K562 (cell line): Measurements from ENCODE around the gene ZNF672. TPM values are rescaled to one million over a fixed set of nuclear protein-coding genes. Genes with fewer than 3 reads are reported as not detected.

Source experiments
- CAMTA2 ChIP-seq: fragments of 250-450 bp; sonication (Bioruptor Pico); conservative IDR thresholded peaks from 2 replicates; pipeline ENCODE4 v1.5.1; 2022
- ELF4 ChIP-seq: fragments of 450-650 bp; formaldehyde crosslinking; IDR thresholded peaks from 2 replicates; pipeline ENCODE4 v1.4.0; 2022; ENCODE audit warnings: missing genetic modification characterization
- GATA2 ChIP-seq: sonication (generic); formaldehyde crosslinking; IDR thresholded peaks from 2 replicates; pipeline ENCODE4 v1.4.0; 2020; ENCODE audit warnings: mild to moderate bottlenecking, missing genetic modification reagents
- MCM5 ChIP-seq: fragments of 450-650 bp; IDR thresholded peaks from 2 replicates; pipeline ENCODE4 v1.6.1; 2016; ENCODE audit warnings: low read depth
- MTA1 ChIP-seq: fragments of 450-650 bp; IDR thresholded peaks from 2 replicates; pipeline ENCODE4 v1.6.1; 2017; ENCODE audit warnings: borderline replicate concordance
- MXI1 ChIP-seq: IDR thresholded peaks from 2 replicates; pipeline ENCODE4 v1.6.1; 2011; ENCODE audit warnings: low read depth, mild to moderate bottlenecking, improper control_type of control experiment, low read length
- PHF20 ChIP-seq: fragments of 450-650 bp; IDR thresholded peaks from 2 replicates; pipeline ENCODE4 v1.6.1; 2018; ENCODE audit not compliant: partially characterized antibody
- PTBP1 ChIP-seq: fragments of 200-400 bp; formaldehyde crosslinking; IDR thresholded peaks from 2 replicates; pipeline ENCODE4 v1.6.1; 2017; ENCODE audit warnings: low read depth, low read length
- RBM25 ChIP-seq: fragments of 200-400 bp; formaldehyde crosslinking; IDR thresholded peaks from 2 replicates; pipeline ENCODE4 v1.6.1; 2018; ENCODE audit warnings: low read length, low read depth, moderate library complexity; ENCODE audit not compliant: severe bottlenecking
- SIN3A ChIP-seq, 2 experiments: fragments of 150-350 bp in 1 of 2; IDR thresholded peaks; 2 replicates each; pipeline ENCODE4 v1.6.1; 2011 to 2016; ENCODE audit warnings: borderline replicate concordance in 2 of 2, low read depth in 2 of 2, low read length in 2 of 2, mild to moderate bottlenecking in 2 of 2, moderate library complexity in 2 of 2; ENCODE audit not compliant: control insufficient read depth in 1 of 2
- SREBF1 ChIP-seq: fragments of 150-350 bp; IDR thresholded peaks from 2 replicates; pipeline ENCODE4 v1.6.1; 2014; ENCODE audit warnings: antibody characterized with exemption, low read depth, low read length, borderline replicate concordance
- TEAD4 ChIP-seq, 2 experiments: sonication (generic) in 1 of 2; formaldehyde crosslinking in 1 of 2; IDR thresholded peaks; 2 replicates each; pipeline versions ENCODE4 v1.6.1 to v1.8.0; 2012 to 2022; ENCODE audit warnings: borderline replicate concordance in 1 of 2, inconsistent platforms in 1 of 2, low read length in 1 of 2, mild to moderate bottlenecking in 1 of 2, missing genetic modification reagents in 1 of 2
- ZNF146 ChIP-seq: IDR thresholded peaks from one replicate; pipeline ENCODE4 v1.6.1; 2018; ENCODE audit warnings: missing compliant biosample characterization; ENCODE audit not compliant: unreplicated experiment
- polyA plus RNA-seq, 8 experiments: library from polyadenylated mRNA; depleted of rRNA in 4 of 8; stranded (reverse) in 5 of 8; unstranded in 3 of 8; fragments of >200 nt; fragmentation: Nextera tagmentation in 2 of 8; fragmentation: Illumina TruSeq in 1 of 8; extraction: Ambion mirVana in 2 of 8; extraction: Trizol in 1 of 8; gene quantifications; 2 replicates each; pipeline versions ENCODE4 v1.2.1 to v1.2.3, GENCODE V29; 2011 to 2014; ENCODE audit warnings: inconsistent platforms in 1 of 8, missing spikeins in 1 of 8
- total RNA-seq, 7 experiments: library from RNA; depleted of rRNA in 6 of 7; stranded (reverse); fragments of >200 nt in 6 of 7; fragmentation: Illumina TruSeq in 2 of 7; extraction: Trizol in 2 of 7; gene quantifications; 2 replicates each; pipeline versions ENCODE4 v1.2.1 to v1.2.3, GENCODE V29; 2011 to 2021; ENCODE audit warnings: low replicate concordance in 1 of 7
- TF ChIP-seq, protein P1 (sequence below), 2 experiments: fragments of 450-650 bp; IDR thresholded peaks; 2 replicates each; pipeline ENCODE4 v1.6.1; 2016; ENCODE audit warnings: mild to moderate bottlenecking in 2 of 2, borderline replicate concordance in 1 of 2, low read depth in 1 of 2, moderate library complexity in 1 of 2
- TF ChIP-seq, protein P2 (sequence below): sonication (generic); formaldehyde crosslinking; IDR thresholded peaks from 2 replicates; pipeline ENCODE4 v1.8.0; 2022; ENCODE audit warnings: missing genetic modification reagents, mild to moderate bottlenecking, borderline replicate concordance

ZNF672 gene
- total and polyA plus RNA-seq, 9 of the 15 experiments (the other 6 are each of a cell fraction or from before 2014, with no cell fraction given) = 1.9 to 57.9 (median 24.1) TPM

DNA sequence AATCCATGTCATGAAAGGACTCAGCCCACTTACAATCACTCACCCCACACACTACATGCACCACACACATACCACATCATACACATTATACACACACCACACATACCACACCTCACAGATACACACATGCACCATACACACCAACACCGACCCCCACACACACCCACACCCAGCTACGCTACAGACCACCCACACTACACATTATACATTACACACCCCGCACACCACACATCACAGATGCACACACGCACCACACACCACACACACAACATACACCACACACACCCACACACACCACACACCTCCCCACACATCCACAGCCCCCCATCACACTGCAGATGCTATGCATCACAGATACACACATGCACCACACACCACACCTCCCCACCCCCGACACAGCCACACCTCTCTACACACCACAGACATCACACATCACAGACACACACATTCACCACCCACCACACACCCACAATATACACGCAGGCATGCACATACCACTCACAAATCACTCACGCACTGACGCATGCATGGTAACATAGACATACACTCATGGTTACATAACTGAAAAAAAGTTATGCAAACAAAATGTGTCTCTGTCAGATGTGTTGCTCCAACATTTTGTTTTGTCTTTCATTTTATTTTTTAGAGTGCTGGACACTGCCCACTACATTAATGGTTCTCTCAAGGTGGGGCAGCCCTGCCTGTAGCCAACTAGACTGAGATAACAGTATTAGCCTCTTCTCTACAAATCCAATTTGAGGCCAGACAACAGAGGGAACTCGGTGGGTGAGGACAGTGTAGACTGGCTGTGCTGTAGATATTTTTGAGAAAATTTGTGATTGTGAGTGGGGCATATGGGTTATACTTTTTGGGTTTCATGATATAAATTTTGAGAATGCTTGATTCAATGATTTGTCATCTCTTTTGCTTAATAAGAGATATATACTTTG is 52.8 kb downstream of the ZNF672 start (continued):
- TF ChIP-seq, protein P1, sequence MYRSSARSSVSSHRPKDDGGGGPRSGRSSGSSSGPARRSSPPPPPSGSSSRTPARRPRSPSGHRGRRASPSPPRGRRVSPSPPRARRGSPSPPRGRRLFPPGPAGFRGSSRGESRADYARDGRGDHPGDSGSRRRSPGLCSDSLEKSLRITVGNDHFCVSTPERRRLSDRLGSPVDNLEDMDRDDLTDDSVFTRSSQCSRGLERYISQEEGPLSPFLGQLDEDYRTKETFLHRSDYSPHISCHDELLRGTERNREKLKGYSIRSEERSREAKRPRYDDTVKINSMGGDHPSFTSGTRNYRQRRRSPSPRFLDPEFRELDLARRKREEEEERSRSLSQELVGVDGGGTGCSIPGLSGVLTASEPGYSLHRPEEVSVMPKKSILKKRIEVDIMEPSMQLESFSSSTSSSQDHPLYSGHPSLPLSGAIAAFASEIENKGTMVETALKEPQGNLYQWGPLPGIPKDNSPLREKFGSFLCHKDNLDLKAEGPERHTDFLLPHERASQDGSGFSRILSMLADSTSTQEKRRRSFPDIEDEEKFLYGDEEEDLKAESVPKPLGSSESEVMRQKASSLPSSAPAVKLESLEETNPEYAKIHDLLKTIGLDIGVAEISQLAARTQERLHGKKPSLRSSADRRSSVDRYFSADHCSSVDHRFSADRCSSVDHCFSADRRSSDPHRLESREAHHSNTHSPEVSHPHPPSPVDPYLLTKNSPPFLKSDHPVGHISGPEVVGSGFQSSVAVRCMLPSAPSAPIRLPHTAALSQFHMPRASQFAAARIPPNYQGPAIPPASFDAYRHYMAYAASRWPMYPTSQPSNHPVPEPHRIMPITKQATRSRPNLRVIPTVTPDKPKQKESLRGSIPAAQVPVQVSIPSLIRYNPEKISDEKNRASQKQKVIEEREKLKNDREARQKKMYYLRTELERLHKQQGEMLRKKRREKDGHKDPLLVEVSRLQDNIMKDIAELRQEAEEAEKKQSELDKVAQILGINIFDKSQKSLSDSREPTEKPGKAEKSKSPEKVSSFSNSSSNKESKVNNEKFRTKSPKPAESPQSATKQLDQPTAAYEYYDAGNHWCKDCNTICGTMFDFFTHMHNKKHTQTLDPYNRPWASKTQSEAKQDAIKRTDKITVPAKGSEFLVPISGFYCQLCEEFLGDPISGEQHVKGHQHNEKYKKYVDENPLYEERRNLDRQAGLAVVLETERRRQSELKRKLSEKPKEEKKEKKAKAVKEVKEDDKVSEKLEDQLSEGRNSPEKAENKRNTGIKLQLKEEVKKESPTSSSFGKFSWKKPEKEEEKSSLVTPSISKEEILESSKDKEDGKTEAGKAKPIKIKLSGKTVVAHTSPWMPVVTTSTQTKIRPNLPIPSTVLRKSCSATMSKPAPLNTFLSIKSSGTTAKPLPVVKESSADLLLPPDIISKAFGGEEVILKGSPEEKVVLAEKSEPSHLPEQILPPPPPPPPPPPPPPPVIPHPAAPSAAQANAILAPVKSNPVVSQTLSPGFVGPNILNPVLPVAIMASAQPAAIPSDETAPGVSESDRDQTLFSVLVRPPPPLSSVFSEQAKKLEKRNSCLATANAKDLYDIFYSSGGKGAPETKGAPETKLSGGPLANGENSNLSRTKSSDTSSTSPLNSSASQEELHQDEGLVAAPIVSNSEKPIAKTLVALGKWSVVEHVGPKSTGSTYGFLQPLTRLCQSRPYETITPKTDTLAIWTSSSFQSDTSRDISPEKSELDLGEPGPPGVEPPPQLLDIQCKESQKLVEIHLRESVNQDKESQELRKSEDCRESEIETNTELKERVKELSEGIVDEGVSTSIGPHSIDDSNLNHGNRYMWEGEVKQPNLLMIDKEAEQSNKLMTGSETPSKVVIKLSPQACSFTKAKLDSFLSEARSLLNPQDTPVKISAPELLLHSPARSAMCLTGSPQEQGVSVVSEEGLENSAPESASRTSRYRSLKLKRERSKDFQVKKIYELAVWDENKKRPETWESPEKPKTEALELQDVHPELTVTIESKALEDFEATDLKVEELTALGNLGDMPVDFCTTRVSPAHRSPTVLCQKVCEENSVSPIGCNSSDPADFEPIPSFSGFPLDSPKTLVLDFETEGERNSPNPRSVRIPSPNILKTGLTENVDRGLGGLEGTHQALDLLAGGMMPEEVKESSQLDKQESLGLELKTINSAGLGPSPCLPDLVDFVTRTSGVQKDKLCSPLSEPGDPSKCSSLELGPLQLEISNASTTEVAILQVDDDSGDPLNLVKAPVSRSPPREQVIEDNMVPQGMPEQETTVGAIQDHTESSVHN (IDR thresholded peaks at IDR 0.05; ENCODE audit: borderline replicate concordance in 1 of 2, low read depth in 1 of 2) = no peak
- peak; percentile 86 for TF ChIP-seq ELF4 (CRISPR knock-in tag)
- TF ChIP-seq SIN3A (IDR thresholded peaks at IDR 0.05; ENCODE audit: borderline replicate concordance in 2 of 2, control insufficient read depth in 1 of 2, low read depth in 2 of 2, low read length in 2 of 2) = no peak
- no peak for TF ChIP-seq PTBP1
- TF ChIP-seq CAMTA2 (CRISPR knock-in tag) = no peak
- TF ChIP-seq RBM25 = no peak
- TF ChIP-seq MXI1 = no peak
- no peak for TF ChIP-seq GATA2 (CRISPR knock-in tag)
- TF ChIP-seq PHF20 = no peak
- no peak for TF ChIP-seq ZNF146 (CRISPR knock-in tag)
- peak; percentile 30; the same call in 1 of the 2 replicates for TF ChIP-seq TEAD4 (IDR thresholded peaks at IDR 0.05; ENCODE audit: low read length)
- TF ChIP-seq TEAD4 (CRISPR knock-in tag; IDR thresholded peaks at IDR 0.05; ENCODE audit: borderline replicate concordance) = no peak
- no peak for TF ChIP-seq MTA1
- TF ChIP-seq, protein P2, sequence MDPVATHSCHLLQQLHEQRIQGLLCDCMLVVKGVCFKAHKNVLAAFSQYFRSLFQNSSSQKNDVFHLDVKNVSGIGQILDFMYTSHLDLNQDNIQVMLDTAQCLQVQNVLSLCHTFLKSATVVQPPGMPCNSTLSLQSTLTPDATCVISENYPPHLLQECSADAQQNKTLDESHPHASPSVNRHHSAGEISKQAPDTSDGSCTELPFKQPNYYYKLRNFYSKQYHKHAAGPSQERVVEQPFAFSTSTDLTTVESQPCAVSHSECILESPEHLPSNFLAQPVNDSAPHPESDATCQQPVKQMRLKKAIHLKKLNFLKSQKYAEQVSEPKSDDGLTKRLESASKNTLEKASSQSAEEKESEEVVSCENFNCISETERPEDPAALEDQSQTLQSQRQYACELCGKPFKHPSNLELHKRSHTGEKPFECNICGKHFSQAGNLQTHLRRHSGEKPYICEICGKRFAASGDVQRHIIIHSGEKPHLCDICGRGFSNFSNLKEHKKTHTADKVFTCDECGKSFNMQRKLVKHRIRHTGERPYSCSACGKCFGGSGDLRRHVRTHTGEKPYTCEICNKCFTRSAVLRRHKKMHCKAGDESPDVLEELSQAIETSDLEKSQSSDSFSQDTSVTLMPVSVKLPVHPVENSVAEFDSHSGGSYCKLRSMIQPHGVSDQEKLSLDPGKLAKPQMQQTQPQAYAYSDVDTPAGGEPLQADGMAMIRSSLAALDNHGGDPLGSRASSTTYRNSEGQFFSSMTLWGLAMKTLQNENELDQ (CRISPR knock-in tag) = no peak
- TF ChIP-seq SREBF1 = no peak
- no peak for TF ChIP-seq MCM5
